Subcutaneous adipose tissue (tissue), 4 donors: ENCODE results near the gene NFATC1. TPM values are rescaled to one million over a fixed set of nuclear protein-coding genes. Genes with fewer than 3 reads are reported as not detected.

Source experiments
- total RNA-seq, 4 donors: library from RNA; depleted of rRNA; stranded (reverse); fragments of >200 nt; gene quantifications; one replicate each; pipeline ENCODE4 v1.1.0, GENCODE V29; 2016
- TF ChIP-seq, protein P1 (sequence below): fragments of 450-650 bp; IDR thresholded peaks from one replicate; pipeline ENCODE4 v1.5.1; 2016; ENCODE audit warnings: low read depth, mild to moderate bottlenecking, control low read depth, antibody characterized with exemption, moderate library complexity

The NFATC1 gene
- total RNA-seq, 4 donors from 2014 or later = 9.8 to 17.2 (median 11.5) TPM

DNA sequence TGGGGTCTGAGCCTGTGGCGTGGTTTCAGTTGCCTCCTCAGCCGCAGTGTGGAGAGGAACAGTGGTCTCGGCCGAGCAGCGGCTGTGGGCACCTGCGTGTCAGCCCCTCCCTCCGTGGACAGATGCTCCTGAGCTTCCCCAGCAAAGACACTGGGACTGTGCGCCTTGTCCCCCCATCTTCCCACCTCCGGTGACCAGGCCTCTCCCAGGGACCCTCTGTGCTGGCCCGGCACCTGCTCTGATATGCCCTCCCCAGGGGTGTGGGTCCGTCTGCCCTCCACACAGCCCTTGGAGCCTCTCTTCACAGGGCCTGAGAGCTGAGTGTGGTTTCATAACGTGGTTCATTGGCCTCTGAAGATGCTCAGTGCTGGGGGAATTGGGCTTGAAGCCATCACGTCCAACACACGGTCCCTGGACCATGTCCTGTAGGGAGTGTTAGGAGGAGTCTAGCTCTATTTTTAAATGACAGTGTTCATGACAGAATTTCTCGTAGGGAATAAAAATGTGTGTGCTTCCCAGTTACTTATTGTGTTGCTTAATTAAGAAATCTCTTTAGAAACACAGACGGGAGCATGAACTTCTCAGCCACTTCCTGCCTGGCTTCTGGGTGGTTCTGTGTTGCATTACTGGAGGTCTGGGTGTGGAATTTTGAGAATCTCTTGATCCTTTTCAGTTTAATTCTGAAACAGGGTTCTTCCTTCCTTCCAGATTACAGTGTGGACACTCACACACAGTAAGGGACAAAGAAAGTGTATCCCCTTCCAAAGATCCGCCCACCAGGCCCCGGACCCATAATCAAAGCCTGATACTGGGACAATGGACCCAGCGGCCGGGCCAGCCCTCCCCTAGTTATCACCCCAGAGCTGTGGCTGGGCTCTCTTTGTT lies 110.7 kb downstream of the NFATC1 start:
- TF ChIP-seq, protein P1, sequence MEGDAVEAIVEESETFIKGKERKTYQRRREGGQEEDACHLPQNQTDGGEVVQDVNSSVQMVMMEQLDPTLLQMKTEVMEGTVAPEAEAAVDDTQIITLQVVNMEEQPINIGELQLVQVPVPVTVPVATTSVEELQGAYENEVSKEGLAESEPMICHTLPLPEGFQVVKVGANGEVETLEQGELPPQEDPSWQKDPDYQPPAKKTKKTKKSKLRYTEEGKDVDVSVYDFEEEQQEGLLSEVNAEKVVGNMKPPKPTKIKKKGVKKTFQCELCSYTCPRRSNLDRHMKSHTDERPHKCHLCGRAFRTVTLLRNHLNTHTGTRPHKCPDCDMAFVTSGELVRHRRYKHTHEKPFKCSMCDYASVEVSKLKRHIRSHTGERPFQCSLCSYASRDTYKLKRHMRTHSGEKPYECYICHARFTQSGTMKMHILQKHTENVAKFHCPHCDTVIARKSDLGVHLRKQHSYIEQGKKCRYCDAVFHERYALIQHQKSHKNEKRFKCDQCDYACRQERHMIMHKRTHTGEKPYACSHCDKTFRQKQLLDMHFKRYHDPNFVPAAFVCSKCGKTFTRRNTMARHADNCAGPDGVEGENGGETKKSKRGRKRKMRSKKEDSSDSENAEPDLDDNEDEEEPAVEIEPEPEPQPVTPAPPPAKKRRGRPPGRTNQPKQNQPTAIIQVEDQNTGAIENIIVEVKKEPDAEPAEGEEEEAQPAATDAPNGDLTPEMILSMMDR = no peak

DNA sequence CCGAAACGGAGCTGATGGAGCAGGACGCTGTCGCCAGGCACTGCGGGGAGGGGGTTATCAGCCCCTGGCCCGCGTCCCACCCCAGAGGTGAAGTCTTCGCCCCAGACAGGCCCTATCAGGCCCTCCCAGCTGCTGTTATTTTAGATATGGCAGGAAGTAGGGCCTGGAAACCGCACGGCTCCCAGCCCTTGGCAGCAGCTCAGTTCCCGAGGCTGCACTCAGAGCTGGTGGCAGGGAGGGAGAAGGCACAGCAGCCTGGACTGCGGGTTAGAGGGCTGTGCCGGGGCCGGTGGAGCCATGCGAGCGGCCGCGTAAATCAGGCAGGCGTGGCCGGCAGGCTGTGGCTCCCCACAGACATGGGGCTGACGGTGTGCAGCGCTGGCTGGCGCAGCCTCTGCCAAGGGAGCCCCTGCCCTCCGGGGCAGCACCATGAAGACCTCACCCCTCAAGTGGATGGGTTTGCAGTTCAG lies 111.4 kb downstream of the NFATC1 start:
- TF ChIP-seq, protein P1 = no peak

DNA sequence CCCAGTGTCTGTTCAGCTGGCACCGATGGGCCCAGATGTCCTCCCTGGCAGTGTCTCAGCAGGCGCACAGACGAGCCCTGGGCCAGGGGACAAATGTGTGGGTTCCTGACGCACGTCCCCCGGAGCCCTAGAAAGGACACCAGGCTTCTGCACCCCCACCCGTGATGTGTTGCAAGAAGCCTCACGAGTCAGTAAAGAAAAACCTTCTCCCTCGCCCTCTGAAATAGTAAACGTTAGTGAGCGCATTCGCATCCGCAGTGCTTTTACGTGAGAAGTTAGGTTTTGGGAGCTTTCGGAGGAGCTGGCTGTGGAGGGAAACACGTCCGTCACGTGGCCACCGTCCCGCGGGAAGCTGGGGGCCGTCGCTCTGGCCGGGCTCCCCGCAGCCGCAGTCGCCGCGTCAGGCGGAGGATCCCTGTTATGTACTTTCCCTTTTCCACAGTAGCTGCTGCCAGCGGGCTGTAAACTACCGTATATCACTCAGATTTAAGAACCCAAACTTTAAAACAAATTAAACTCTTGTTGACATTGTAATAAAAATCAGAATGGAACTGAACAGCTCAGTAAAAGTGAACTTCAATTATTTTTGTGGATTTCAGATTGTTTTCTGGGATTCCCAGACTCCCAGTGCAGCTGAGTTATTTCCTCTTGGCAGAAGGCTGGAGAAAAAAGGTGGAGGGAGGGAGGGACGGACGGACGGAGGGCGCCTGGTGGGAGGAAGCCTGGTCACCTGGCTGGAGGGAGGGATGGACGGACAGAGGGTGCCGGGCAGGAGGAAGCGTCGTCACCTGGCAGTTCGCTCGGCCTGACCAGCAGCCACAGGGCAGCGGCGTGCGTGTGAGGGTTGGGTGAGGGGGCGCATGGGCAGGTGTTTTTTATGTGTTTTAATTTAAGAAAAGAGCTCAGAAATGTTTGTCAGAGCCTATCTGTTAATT lies 112.1 kb downstream of the NFATC1 start:
- TF ChIP-seq, protein P1 = no peak

DNA sequence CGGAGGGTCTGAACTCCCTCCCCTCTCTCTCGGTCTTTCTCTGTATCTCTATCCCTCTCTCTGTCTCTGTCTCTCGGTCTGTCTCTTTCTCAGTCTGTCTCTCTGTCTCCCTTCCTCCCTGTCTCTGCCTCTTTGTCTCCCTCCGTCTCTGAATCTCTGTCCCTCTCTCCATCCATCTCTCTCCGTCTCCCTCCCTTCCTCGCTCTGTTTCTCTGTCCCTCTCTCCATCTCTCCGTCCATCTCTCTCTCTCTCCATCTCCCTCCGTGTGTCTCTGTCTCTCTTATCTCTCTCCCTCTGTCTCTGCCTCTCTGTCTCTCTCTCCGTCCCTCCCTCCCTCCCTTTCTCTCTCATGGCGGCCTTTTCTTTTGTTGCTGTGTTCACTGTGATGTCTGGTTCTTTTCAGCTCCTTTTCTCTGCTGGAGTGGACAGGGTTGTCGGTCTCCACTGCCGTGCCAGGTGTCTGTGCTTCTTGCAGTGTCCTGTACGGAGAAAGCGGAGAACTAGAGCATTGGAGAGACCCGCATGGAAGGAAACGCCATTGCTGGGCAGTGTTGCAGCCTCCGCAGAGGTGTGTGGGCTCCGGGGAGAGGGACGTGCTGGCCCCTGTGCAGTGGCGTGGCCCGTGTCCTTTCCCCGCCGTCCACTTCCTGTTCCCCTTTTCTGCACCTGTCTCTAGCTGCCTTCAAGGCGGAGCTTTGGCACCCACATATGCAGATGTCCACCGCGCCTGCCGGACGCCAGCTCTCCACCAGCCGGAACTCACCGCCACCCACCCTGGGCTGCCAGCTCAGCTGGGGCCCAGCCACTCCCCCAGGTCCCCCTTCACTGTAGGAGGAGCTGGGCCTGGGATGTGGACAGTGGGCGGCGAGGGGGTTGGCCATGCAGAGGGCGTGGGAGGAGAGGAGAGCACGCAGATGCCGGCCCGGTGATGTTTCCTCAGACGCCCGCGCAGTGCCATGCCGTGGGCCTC lies 113.1 kb downstream of the NFATC1 start:
- TF ChIP-seq, protein P1 = no peak

DNA sequence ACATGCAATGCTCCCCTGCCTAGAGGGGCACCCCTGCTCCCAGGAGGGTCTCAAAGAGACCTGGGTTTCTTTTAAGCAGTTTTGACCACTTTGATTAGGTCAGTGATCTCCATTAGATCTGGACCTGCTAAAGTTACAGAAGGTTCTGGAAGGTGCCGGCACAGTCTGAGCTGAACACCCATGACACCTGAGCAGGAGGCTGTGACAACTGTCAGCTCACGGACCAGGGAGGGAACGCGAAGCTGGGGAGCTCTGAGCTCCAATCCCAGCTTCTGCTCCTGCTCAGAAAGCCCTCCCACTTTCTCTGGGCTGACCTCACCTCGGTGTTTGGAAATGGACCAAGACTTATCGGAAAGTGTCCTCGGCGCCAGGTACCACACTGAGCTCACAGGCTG lies 113.8 kb downstream of the NFATC1 start:
- TF ChIP-seq, protein P1 = no peak

DNA sequence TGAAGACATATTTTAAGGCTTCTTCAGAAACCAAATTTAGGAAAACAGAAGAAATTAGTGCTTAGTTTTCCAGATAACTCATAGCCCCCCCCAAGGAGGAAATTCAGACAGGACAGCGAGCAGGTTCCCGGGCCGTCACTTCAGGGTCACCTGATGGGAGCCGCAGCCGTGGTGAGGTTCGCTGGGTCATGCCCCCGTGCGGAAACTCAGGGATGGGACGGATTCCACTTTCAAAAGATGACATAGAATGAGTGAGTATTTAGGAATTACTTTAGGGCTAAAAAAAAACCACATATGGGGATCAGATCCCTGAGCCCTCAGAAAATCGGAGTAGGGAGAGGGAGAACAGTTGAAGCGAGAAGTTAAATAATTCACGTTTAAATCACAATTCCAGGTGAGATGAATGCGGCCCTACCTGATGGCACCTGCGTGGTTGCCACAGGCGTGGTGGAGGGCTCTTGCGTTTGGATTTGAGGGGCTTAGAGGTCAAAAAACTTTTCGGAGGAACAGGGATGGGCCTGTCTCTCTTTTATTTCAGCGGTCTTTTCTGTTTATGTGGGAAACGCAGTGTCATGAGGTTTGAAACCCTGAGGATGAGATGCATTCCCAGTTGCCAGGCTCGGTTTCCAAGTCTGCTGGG lies 114.4 kb downstream of the NFATC1 start:
- TF ChIP-seq, protein P1 = no peak
